ENCODE data around the gene DNM3. TPM values are rescaled to one million over a fixed set of nuclear protein-coding genes. Genes with fewer than 3 reads are reported as not detected.

Gene DNM3
- total RNA-seq, 4 donors from 2014 or later, result 2.7 to 3.3 TPM; not detected in 2

- Histone ChIP-seq H3K4me3 (no peak overlapping the region), H3K36me3 (no peaks in the 10 kb centered on the region), H3K27me3 (no peaks in the 10 kb centered on the region), H3K27ac (peak overlapping the region; percentile 82 to 88 (median 84)), H3K9me3 (no peaks in the 10 kb centered on the region), H3K4me1 (peaks cover 0 to 6% (median 2%) of the 10 kb centered on the region in 4 donors)
- DNase-seq, result no peak
- intact Hi-C loops (cut with DNase I; ENCODE audit: low total_unique reads) (no loop called here), in situ Hi-C loops (cut with MboI; ENCODE audit: low pct_ligation_motif_present in 1 of 4, low pct_unique_long_range_greater_than_20kb in 1 of 4, low sequenced_read_pairs in 3 of 4) (no loop called here)
- TF ChIP-seq, protein P1, sequence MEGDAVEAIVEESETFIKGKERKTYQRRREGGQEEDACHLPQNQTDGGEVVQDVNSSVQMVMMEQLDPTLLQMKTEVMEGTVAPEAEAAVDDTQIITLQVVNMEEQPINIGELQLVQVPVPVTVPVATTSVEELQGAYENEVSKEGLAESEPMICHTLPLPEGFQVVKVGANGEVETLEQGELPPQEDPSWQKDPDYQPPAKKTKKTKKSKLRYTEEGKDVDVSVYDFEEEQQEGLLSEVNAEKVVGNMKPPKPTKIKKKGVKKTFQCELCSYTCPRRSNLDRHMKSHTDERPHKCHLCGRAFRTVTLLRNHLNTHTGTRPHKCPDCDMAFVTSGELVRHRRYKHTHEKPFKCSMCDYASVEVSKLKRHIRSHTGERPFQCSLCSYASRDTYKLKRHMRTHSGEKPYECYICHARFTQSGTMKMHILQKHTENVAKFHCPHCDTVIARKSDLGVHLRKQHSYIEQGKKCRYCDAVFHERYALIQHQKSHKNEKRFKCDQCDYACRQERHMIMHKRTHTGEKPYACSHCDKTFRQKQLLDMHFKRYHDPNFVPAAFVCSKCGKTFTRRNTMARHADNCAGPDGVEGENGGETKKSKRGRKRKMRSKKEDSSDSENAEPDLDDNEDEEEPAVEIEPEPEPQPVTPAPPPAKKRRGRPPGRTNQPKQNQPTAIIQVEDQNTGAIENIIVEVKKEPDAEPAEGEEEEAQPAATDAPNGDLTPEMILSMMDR (IDR thresholded peaks at IDR 0.05), result no peak
- TF ChIP-seq POLR2A (IDR thresholded peaks at IDR 0.05) (no peak), POLR2AphosphoS5 (IDR thresholded peaks at IDR 0.05) (no peak), EP300 (IDR thresholded peaks at IDR 0.05; ENCODE audit: low read depth) (no peak)
- 79 to 100% methylated on average over 1 to 2 of the region's 2 CpGs for WGBS, 2 donors (ENCODE audit: low coverage in 1 of 2)
These were observed 297.3 kb downstream of the DNM3 start for GRCh38 chr1:172138634-172139033.

DNA sequence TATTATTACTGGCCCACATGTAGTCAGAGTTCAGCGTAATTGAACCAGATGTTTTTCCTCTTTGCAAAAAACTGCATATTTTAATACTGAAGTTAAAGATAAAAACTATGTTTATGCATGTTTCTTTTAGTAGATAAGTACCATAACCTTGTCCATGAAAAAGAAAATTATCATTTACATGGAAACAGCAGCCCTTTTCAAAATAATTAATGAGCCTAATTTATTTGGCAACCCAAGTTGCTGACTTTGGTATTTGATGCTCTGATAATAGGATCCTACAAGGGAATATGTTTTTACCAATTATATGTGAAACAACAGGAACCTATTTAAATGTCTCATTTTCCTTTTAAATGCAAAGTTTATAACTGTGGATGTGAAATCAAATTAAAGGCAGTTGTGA is 297.9 kb downstream of the DNM3 start:
- in situ Hi-C loops (cut with MboI; ENCODE audit: low pct_ligation_motif_present in 1 of 4, low pct_unique_long_range_greater_than_20kb in 1 of 4, low sequenced_read_pairs in 3 of 4), result no loop called here
- Histone ChIP-seq H3K36me3 (no peaks in the 10 kb centered on the region), H3K9me3 (no peaks in the 10 kb centered on the region), H3K4me1 (peaks cover 0 to 6% (median 2%) of the 10 kb centered on the region in 4 donors), H3K4me3 (no peak overlapping the region), H3K27ac (peak overlapping the region; percentile 82 to 88 (median 84)), H3K27me3 (no peaks in the 10 kb centered on the region)
- no peak for TF ChIP-seq POLR2A (IDR thresholded peaks at IDR 0.05)
- no peak for TF ChIP-seq EP300 (IDR thresholded peaks at IDR 0.05; ENCODE audit: low read depth)
- TF ChIP-seq, protein P1 (IDR thresholded peaks at IDR 0.05), result no peak
- no peak for TF ChIP-seq POLR2AphosphoS5 (IDR thresholded peaks at IDR 0.05)
- WGBS, 2 donors (ENCODE audit: low coverage in 1 of 2), result 80 to 85% methylated on average over 1 of the region's 1 CpG
- no peak for DNase-seq
- intact Hi-C loops (cut with DNase I; ENCODE audit: low total_unique reads), result no loop called here

DNA sequence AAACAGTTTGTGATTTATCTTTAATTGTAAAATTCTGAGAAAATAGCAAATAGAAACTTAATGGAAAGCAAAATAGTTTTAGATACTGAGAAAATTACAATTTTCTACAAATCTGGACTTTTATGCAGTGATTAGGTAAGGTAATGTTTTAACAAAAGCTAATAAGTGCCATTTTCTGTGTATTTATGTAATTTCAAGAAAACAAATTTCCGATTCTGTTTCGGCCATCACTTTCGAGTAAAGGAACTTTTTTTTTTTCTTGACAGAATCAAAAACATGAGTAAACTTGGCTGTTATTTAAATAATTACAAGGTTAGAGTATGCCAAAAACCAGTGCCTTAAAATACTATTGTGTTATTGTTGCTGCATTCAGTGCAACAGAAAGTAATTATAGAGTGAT is 298.8 kb downstream of the DNM3 start:
- Histone ChIP-seq H3K27ac (peak overlapping the region; percentile 82 to 88 (median 84)), H3K4me1 (peaks cover 0 to 6% (median 2%) of the 10 kb centered on the region in 4 donors), H3K27me3 (no peaks in the 10 kb centered on the region), H3K36me3 (no peaks in the 10 kb centered on the region), H3K4me3 (peak overlapping the region in 2 of 4 donors; percentile 16 to 43), H3K9me3 (no peaks in the 10 kb centered on the region)
- in situ Hi-C loops (cut with MboI; ENCODE audit: low pct_ligation_motif_present in 1 of 4, low pct_unique_long_range_greater_than_20kb in 1 of 4, low sequenced_read_pairs in 3 of 4) (no loop called here), intact Hi-C loops (cut with DNase I; ENCODE audit: low total_unique reads) (loop anchor here (5.0 kb wide), 1 partner anchor 257 kb away; no protein-coding TSS in a partner anchor)
- TF ChIP-seq, protein P1 (IDR thresholded peaks at IDR 0.05), result no peak
- TF ChIP-seq POLR2AphosphoS5 (IDR thresholded peaks at IDR 0.05) (no peak), EP300 (IDR thresholded peaks at IDR 0.05; ENCODE audit: low read depth) (no peak), POLR2A (IDR thresholded peaks at IDR 0.05) (no peak)
- WGBS, 2 donors (ENCODE audit: low coverage in 1 of 2), result 69 to 93% methylated on average over 3 of the region's 3 CpGs
- DNase-seq, result no peak

- intact Hi-C loops (cut with DNase I; ENCODE audit: low total_unique reads) (loop anchor here (5.0 kb wide), 1 partner anchor 257 kb away; no protein-coding TSS in a partner anchor), in situ Hi-C loops (cut with MboI; ENCODE audit: low pct_ligation_motif_present in 1 of 4, low pct_unique_long_range_greater_than_20kb in 1 of 4, low sequenced_read_pairs in 3 of 4) (no loop called here)
- no peaks in the 10 kb centered on the region for H3K9me3 ChIP-seq
- peak overlapping the region; percentile 82 to 88 (median 84) for H3K27ac ChIP-seq
- no peak for TF ChIP-seq POLR2AphosphoS5 (IDR thresholded peaks at IDR 0.05)
- no peak for TF ChIP-seq EP300 (IDR thresholded peaks at IDR 0.05; ENCODE audit: low read depth)
- TF ChIP-seq POLR2A (IDR thresholded peaks at IDR 0.05), result no peak
- TF ChIP-seq, protein P1 (IDR thresholded peaks at IDR 0.05), result no peak
- peaks cover 0 to 8% (median 3%) of the 10 kb centered on the region in 4 donors for H3K4me1 ChIP-seq
- H3K36me3 ChIP-seq, result no peaks in the 10 kb centered on the region
- no peaks in the 10 kb centered on the region for H3K27me3 ChIP-seq
- no peak for DNase-seq
- H3K4me3 ChIP-seq, result peak overlapping the region in 2 of 4 donors; percentile 16 to 43
These were observed 299.3 kb downstream of the DNM3 start for GRCh38 chr1:172140591-172140990.
